Mesenchymal stem cell (in vitro differentiated cells and primary cell): ENCODE results near the gene NTF3.

Experiments used
- DNase-seq: peaks from one replicate; pipeline ENCODE4 v3.0.0-alpha.2; 2013
- H2AFZ ChIP-seq: one replicate; pipeline ENCODE4 v1.6.1; 2013; ENCODE audit warnings: low read depth, mild to moderate bottlenecking, control low read depth, inconsistent platforms, low read length, moderate library complexity
- H2AK5ac ChIP-seq: 2 replicates; pipeline ENCODE4 v1.6.1; 2013; ENCODE audit warnings: low read length, moderate library complexity, mild to moderate bottlenecking, inconsistent platforms; ENCODE audit not compliant: severe bottlenecking
- H2BK120ac ChIP-seq: one replicate; pipeline ENCODE4 v1.6.1; 2013; ENCODE audit warnings: low read depth, mild to moderate bottlenecking, inconsistent platforms, low read length, moderate library complexity
- H2BK12ac ChIP-seq, 2 experiments: one replicate each; pipeline ENCODE4 v1.6.1; 2013; ENCODE audit warnings: inconsistent platforms in 2 of 2, low read length in 2 of 2, mild to moderate bottlenecking in 2 of 2, moderate library complexity in 2 of 2, control low read depth in 1 of 2
- H2BK15ac ChIP-seq: one replicate; pipeline ENCODE4 v1.6.1; 2013; ENCODE audit warnings: mild to moderate bottlenecking, low read depth, inconsistent platforms; ENCODE audit not compliant: poor library complexity, severe bottlenecking
- H2BK5ac ChIP-seq: 2 replicates; pipeline ENCODE4 v1.6.1; 2013; ENCODE audit warnings: low read depth, mild to moderate bottlenecking, low read length, control low read depth, inconsistent platforms; ENCODE audit not compliant: poor library complexity, severe bottlenecking
- H3K14ac ChIP-seq, 2 experiments: one replicate each; pipeline ENCODE4 v1.6.1; 2013; ENCODE audit warnings: inconsistent platforms in 2 of 2, low read length in 2 of 2, control low read depth in 1 of 2, mild to moderate bottlenecking in 1 of 2, moderate library complexity in 1 of 2
- H3K18ac ChIP-seq, 2 experiments: one replicate each; pipeline ENCODE4 v1.6.1; 2013; ENCODE audit warnings: inconsistent platforms in 2 of 2, low read length in 2 of 2, control low read depth in 1 of 2, low read depth in 1 of 2, mild to moderate bottlenecking in 1 of 2
- H3K23ac ChIP-seq, 2 experiments: one replicate each; pipeline ENCODE4 v1.6.1; 2013; ENCODE audit warnings: inconsistent platforms in 2 of 2, low read length in 2 of 2, mild to moderate bottlenecking in 2 of 2, moderate library complexity in 2 of 2, control low read depth in 1 of 2
- H3K27ac ChIP-seq: 2 replicates; pipeline ENCODE4 v1.5.1; 2013; ENCODE audit warnings: mild to moderate bottlenecking, moderate library complexity, low read length, control low read depth, inconsistent platforms; ENCODE audit not compliant: poor library complexity, severe bottlenecking
- H3K27me3 ChIP-seq, 2 experiments: 2 replicates each; pipeline versions ENCODE4 v1.6.1 to v1.7.0; 2013; ENCODE audit warnings: low read length in 2 of 2, mild to moderate bottlenecking in 2 of 2, moderate library complexity in 2 of 2, control low read depth in 1 of 2, inconsistent platforms in 1 of 2; ENCODE audit not compliant: control insufficient read depth in 1 of 2, insufficient read depth in 1 of 2
- H3K36me3 ChIP-seq, 2 experiments: 2 replicates each; pipeline versions ENCODE4 v1.6.1 to v1.7.0; 2013; ENCODE audit warnings: low read length in 2 of 2, control low read depth in 1 of 2, inconsistent platforms in 1 of 2, low read depth in 1 of 2, mild to moderate bottlenecking in 1 of 2; ENCODE audit not compliant: insufficient read depth in 2 of 2, control insufficient read depth in 1 of 2
- H3K4ac ChIP-seq, 2 experiments: one replicate each; pipeline ENCODE4 v1.6.1; 2013; ENCODE audit warnings: inconsistent platforms in 2 of 2, low read length in 2 of 2, mild to moderate bottlenecking in 2 of 2, moderate library complexity in 2 of 2, control low read depth in 1 of 2, low read depth in 1 of 2
- H3K4me1 ChIP-seq: 2 replicates; pipeline ENCODE4 v1.6.1; 2013; ENCODE audit warnings: low read depth, low read length, control low read depth; ENCODE audit not compliant: control insufficient read depth, insufficient read depth
- H3K4me2 ChIP-seq: 2 replicates; pipeline ENCODE4 v1.6.1; 2013; ENCODE audit warnings: low read length, mild to moderate bottlenecking, inconsistent platforms; ENCODE audit not compliant: poor library complexity, severe bottlenecking
- H3K4me3 ChIP-seq, 2 experiments: 2 replicates each; pipeline versions ENCODE4 v1.5.1 to v1.7.0; 2013; ENCODE audit warnings: low read length in 2 of 2, mild to moderate bottlenecking in 2 of 2, control low read depth in 1 of 2, low read depth in 1 of 2; ENCODE audit not compliant: insufficient read depth in 1 of 2
- H3K79me1 ChIP-seq: replicated peaks from 2 replicates; pipeline ENCODE4 v1.6.1; 2013; ENCODE audit warnings: mild to moderate bottlenecking, control low read depth, low read length, inconsistent platforms; ENCODE audit not compliant: poor library complexity, severe bottlenecking
- H3K9ac ChIP-seq: 2 replicates; pipeline ENCODE4 v1.7.0; 2013; ENCODE audit warnings: mild to moderate bottlenecking, low read length, moderate library complexity
- H3K9me3 ChIP-seq: 2 replicates; pipeline ENCODE4 v1.7.0; 2013; ENCODE audit warnings: mild to moderate bottlenecking, low read length; ENCODE audit not compliant: control insufficient read depth
- H4K8ac ChIP-seq: one replicate; pipeline ENCODE4 v1.6.1; 2013; ENCODE audit warnings: inconsistent platforms, mild to moderate bottlenecking, low read length, moderate library complexity
- H4K91ac ChIP-seq: one replicate; pipeline ENCODE4 v1.6.1; 2013; ENCODE audit warnings: mild to moderate bottlenecking, low read length, inconsistent platforms
- WGBS: methylation state at CpG from one replicate; pipeline ENCODE4 v1.1.7; 2013; ENCODE audit warnings: mixed read lengths; 5-methylcytosine and 5-hydroxymethylcytosine counted together

NTF3 gene

GRCh38 chr12:5521456-5522325, 89.8 kb downstream of the NTF3 start:
- Histone ChIP-seq H4K91ac (no peak overlapping the region), H3K79me1 (no peaks in the 10 kb centered on the region), H3K4me1 (peaks cover 3% of the 10 kb centered on the region), H3K9ac (no peak overlapping the region), H3K27me3 (peaks cover 0 to 18% of the 10 kb centered on the region in 2 experiments), H3K27ac (no peak overlapping the region), H2BK5ac (no peak overlapping the region), H3K23ac (no peak overlapping the region), H3K14ac (no peak overlapping the region), H2BK12ac (no peak overlapping the region), H2AFZ (no peak overlapping the region), H3K9me3 (no peaks in the 10 kb centered on the region), H2AK5ac (no peak overlapping the region), H4K8ac (no peak overlapping the region), H3K4me3 (no peak overlapping the region), H3K4ac (no peak overlapping the region), H3K36me3 (no peaks in the 10 kb centered on the region), H2BK120ac (no peak overlapping the region), H2BK15ac (no peak overlapping the region), H3K4me2 (peak overlapping the region; percentile 20), H3K18ac (no peak overlapping the region)
- WGBS, result 91% methylated on average over 20 of the region's 20 CpGs
- DNase-seq, result no peak

- Histone ChIP-seq H3K4me3 (no peak overlapping the region), H3K9ac (no peak overlapping the region), H3K4me1 (peaks cover 3% of the 10 kb centered on the region), H2BK5ac (no peak overlapping the region), H2BK12ac (no peak overlapping the region), H3K79me1 (no peaks in the 10 kb centered on the region), H3K23ac (no peak overlapping the region), H3K4ac (no peak overlapping the region), H3K9me3 (no peaks in the 10 kb centered on the region), H4K91ac (no peak overlapping the region), H2BK120ac (no peak overlapping the region), H2BK15ac (no peak overlapping the region), H2AK5ac (no peak overlapping the region), H3K4me2 (no peak overlapping the region), H3K27ac (no peak overlapping the region), H3K27me3 (peaks cover 0 to 18% of the 10 kb centered on the region in 2 experiments), H3K14ac (no peak overlapping the region), H3K36me3 (no peaks in the 10 kb centered on the region), H2AFZ (no peak overlapping the region), H3K18ac (no peak overlapping the region), H4K8ac (no peak overlapping the region)
- DNase-seq, result no peak
- WGBS, result 83% methylated on average over 9 of the region's 11 CpGs
Measured at GRCh38 chr12:5522432-5523335, 90.8 kb downstream of the NTF3 start.

- Histone ChIP-seq H2BK5ac (no peak overlapping the region), H2BK12ac (no peak overlapping the region), H3K4me1 (peaks cover 2% of the 10 kb centered on the region), H3K9ac (no peak overlapping the region), H3K23ac (no peak overlapping the region), H2BK120ac (no peak overlapping the region), H4K8ac (no peak overlapping the region), H4K91ac (no peak overlapping the region), H3K4me3 (no peak overlapping the region), H2AK5ac (no peak overlapping the region), H2AFZ (no peak overlapping the region), H2BK15ac (no peak overlapping the region), H3K27me3 (peaks cover 0 to 18% of the 10 kb centered on the region in 2 experiments), H3K4me2 (no peak overlapping the region), H3K18ac (no peak overlapping the region), H3K9me3 (no peaks in the 10 kb centered on the region), H3K36me3 (no peaks in the 10 kb centered on the region), H3K27ac (no peak overlapping the region), H3K79me1 (no peaks in the 10 kb centered on the region), H3K14ac (no peak overlapping the region), H3K4ac (no peak overlapping the region)
- no peak for DNase-seq
- 91% methylated on average over 24 of the region's 24 CpGs for WGBS
Measured at GRCh38 chr12:5523396-5524115, 91.6 kb downstream of the NTF3 start.
